ENCODE data around the gene AP1G2. TPM values are rescaled to one million over a fixed set of nuclear protein-coding genes. Genes with fewer than 3 reads are reported as not detected.
A peak's percentile ranks its signal among the peaks of the same experiment; 100 is the strongest.

AP1G2 gene
- total and polyA plus RNA-seq, 2 of the 13 experiments (the other 11 are each of a cell fraction or from before 2014, with no cell fraction given) = 96.9 to 611 TPM

DNA sequence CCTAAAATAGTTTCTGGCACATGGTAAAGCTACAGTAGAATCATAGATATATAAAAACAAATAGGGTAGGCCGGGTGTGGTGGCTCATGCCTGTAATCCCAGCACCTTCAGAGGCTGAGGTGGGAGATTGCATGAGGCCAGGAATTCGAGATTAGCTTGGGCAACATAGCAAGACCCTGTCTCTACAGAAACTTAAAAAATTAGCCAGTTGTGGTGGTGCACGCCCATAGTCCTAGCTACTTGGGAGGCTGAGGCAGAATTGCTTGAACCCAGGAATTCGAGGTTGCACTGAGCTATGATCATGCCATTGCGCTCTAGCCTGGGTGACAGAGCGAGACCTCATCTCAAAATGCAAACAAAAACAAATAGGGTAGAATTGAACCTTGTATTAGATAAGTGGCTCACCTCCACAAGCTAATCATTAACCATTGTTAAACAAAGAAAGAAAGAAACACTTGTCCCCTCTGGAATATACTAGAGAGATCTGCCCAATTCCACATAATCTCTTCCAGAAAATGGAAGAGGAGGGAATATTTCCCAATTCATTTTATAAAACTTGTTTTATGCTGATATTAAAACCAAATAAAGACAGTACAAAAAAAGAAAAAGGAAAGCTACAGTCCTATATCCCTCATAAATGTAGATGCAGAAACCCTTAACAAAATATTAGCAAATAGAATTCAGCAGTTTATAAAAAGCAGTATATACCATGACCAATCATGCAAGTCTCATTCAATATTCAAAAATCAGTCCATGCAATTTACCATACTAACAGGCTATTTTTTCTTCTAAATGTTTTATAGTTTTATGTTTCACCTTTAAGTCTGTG lies 45.9 kb upstream of the AP1G2 start (continued):
- TF ChIP-seq ZNF317 (CRISPR knock-in tag; IDR thresholded peaks at IDR 0.05) (0 out of 2 replicates have a peak, but pooled peaks have one; percentile 32), ZNF383 (CRISPR knock-in tag; IDR thresholded peaks at IDR 0.05; ENCODE audit: borderline replicate concordance) (no peak), CREB1 (IDR thresholded peaks at IDR 0.05) (no peak), CREB1 (CRISPR knock-in tag; IDR thresholded peaks at IDR 0.05) (no peak), NCOR1 (IDR thresholded peaks at IDR 0.05; ENCODE audit: borderline replicate concordance, low read length) (peak; percentile 95; the same call in 1 of the 2 replicates), ZFP36 (IDR thresholded peaks at IDR 0.05; ENCODE audit: borderline replicate concordance, low read depth, low read length, partially characterized antibody) (no peak), ZNF329 (CRISPR knock-in tag; IDR thresholded peaks at IDR 0.05; ENCODE audit: low read depth) (no peak), ZNF879 (CRISPR knock-in tag; IDR thresholded peaks at IDR 0.05) (no peak), FOXC1 (CRISPR knock-in tag; IDR thresholded peaks at IDR 0.05; ENCODE audit: borderline replicate concordance) (peak; percentile 83), HNF4G (IDR thresholded peaks at IDR 0.05; ENCODE audit: borderline replicate concordance, low read depth, low read length) (peak; percentile 59; the same call in 1 of the 2 replicates), HNF4G (CRISPR knock-in tag; IDR thresholded peaks at IDR 0.05; ENCODE audit: borderline replicate concordance, low read depth) (0 out of 2 replicates have a peak, but pooled peaks have one; percentile 65), ZNF772 (CRISPR knock-in tag; IDR thresholded peaks at IDR 0.05) (peak; percentile 72; the same call in 1 of the 2 replicates)
- TF ChIP-seq, protein P1, sequence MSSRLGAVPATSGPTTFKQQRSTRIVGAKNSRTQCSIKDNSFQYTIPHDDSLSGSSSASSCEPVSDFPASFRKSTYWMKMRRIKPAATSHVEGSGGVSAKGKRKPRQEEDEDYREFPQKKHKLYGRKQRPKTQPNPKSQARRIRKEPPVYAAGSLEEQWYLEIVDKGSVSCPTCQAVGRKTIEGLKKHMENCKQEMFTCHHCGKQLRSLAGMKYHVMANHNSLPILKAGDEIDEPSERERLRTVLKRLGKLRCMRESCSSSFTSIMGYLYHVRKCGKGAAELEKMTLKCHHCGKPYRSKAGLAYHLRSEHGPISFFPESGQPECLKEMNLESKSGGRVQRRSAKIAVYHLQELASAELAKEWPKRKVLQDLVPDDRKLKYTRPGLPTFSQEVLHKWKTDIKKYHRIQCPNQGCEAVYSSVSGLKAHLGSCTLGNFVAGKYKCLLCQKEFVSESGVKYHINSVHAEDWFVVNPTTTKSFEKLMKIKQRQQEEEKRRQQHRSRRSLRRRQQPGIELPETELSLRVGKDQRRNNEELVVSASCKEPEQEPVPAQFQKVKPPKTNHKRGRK (CRISPR knock-in tag; IDR thresholded peaks at IDR 0.05) = no peak
- TF ChIP-seq, protein P2, sequence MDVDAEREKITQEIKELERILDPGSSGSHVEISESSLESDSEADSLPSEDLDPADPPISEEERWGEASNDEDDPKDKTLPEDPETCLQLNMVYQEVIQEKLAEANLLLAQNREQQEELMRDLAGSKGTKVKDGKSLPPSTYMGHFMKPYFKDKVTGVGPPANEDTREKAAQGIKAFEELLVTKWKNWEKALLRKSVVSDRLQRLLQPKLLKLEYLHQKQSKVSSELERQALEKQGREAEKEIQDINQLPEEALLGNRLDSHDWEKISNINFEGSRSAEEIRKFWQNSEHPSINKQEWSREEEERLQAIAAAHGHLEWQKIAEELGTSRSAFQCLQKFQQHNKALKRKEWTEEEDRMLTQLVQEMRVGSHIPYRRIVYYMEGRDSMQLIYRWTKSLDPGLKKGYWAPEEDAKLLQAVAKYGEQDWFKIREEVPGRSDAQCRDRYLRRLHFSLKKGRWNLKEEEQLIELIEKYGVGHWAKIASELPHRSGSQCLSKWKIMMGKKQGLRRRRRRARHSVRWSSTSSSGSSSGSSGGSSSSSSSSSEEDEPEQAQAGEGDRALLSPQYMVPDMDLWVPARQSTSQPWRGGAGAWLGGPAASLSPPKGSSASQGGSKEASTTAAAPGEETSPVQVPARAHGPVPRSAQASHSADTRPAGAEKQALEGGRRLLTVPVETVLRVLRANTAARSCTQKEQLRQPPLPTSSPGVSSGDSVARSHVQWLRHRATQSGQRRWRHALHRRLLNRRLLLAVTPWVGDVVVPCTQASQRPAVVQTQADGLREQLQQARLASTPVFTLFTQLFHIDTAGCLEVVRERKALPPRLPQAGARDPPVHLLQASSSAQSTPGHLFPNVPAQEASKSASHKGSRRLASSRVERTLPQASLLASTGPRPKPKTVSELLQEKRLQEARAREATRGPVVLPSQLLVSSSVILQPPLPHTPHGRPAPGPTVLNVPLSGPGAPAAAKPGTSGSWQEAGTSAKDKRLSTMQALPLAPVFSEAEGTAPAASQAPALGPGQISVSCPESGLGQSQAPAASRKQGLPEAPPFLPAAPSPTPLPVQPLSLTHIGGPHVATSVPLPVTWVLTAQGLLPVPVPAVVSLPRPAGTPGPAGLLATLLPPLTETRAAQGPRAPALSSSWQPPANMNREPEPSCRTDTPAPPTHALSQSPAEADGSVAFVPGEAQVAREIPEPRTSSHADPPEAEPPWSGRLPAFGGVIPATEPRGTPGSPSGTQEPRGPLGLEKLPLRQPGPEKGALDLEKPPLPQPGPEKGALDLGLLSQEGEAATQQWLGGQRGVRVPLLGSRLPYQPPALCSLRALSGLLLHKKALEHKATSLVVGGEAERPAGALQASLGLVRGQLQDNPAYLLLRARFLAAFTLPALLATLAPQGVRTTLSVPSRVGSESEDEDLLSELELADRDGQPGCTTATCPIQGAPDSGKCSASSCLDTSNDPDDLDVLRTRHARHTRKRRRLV (CRISPR knock-in tag; IDR thresholded peaks at IDR 0.05) = no peak
- TF ChIP-seq, protein P3, sequence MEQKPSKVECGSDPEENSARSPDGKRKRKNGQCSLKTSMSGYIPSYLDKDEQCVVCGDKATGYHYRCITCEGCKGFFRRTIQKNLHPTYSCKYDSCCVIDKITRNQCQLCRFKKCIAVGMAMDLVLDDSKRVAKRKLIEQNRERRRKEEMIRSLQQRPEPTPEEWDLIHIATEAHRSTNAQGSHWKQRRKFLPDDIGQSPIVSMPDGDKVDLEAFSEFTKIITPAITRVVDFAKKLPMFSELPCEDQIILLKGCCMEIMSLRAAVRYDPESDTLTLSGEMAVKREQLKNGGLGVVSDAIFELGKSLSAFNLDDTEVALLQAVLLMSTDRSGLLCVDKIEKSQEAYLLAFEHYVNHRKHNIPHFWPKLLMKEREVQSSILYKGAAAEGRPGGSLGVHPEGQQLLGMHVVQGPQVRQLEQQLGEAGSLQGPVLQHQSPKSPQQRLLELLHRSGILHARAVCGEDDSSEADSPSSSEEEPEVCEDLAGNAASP (CRISPR knock-in tag; IDR thresholded peaks at IDR 0.05; ENCODE audit: borderline replicate concordance) = peak; percentile 87
- TF ChIP-seq, protein P4, sequence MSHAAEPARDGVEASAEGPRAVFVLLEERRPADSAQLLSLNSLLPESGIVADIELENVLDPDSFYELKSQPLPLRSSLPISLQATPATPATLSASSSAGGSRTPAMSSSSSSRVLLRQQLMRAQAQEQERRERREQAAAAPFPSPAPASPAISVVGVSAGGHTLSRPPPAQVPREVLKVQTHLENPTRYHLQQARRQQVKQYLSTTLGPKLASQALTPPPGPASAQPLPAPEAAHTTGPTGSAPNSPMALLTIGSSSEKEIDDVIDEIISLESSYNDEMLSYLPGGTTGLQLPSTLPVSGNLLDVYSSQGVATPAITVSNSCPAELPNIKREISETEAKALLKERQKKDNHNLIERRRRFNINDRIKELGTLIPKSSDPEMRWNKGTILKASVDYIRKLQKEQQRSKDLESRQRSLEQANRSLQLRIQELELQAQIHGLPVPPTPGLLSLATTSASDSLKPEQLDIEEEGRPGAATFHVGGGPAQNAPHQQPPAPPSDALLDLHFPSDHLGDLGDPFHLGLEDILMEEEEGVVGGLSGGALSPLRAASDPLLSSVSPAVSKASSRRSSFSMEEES (CRISPR knock-in tag; IDR thresholded peaks at IDR 0.05) = 0 out of 2 replicates have a peak, but pooled peaks have one; percentile 51
